Mucosa of gallbladder (tissue), 1 donor: ENCODE data around the gene SEMA3F. TPM values are rescaled to one million over a fixed set of nuclear protein-coding genes. Genes with fewer than 3 reads are reported as not detected.

Experiments
- DNase-seq: peaks from one replicate; pipeline ENCODE4 v3.0.0-alpha.2; 2020; ENCODE audit warnings: low spot score
- total RNA-seq: library from RNA; stranded (reverse); gene quantifications from one replicate; pipeline ENCODE4 v1.2.1, GENCODE V29; 2021
- donor health status: DM: no; HTN: no; CAD: no.

The SEMA3F gene
- total RNA-seq, 1 donor from 2014 or later, result 34.1 TPM

GRCh38 chr3:50230794-50231125 is 75.6 kb downstream of the SEMA3F start:
- DNase-seq, result no peak

GRCh38 chr3:50231581-50231980 is 76.5 kb downstream of the SEMA3F start:
- DNase-seq, result no peak

DNA sequence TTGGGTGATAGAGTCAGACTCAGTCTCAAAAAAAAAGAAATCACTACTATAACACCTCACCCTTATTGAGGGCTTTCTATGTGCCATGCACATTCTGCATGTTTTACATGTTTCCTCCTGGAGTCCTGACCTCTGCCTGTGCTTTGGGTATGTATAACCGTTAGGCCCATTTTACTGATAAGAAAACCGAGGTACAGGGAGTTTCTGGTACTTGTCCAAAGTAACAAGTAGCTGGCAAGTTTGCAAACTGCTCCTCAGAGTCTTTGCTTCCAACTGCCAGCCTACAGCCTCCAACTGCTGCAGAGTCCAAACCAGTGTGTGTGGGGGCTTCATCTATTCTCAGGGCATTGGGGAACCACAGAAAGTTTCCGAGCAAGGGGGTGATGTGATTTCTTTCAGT is 77.2 kb downstream of the SEMA3F start:
- no peak for DNase-seq

DNA sequence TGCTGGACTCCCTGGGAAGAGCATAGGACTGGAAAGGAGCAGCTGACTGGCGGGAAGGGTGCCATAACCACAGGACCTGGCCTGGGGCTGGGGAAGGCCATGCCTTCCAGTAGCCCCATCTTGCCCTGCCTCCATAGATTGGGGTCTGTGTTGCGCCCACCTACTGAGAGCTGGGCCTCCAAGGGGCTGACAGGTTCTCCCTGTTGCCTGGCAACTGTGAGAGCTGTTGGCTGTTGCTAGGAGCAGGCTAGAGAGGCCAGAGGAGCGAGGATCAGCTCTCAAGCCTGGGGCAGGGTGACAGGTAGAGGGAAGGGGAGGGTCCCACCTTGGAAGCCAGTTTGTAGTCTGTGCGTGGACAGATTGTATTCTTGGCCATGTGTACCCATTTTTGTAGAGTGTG is 78.1 kb downstream of the SEMA3F start:
- DNase-seq, result no peak

DNA sequence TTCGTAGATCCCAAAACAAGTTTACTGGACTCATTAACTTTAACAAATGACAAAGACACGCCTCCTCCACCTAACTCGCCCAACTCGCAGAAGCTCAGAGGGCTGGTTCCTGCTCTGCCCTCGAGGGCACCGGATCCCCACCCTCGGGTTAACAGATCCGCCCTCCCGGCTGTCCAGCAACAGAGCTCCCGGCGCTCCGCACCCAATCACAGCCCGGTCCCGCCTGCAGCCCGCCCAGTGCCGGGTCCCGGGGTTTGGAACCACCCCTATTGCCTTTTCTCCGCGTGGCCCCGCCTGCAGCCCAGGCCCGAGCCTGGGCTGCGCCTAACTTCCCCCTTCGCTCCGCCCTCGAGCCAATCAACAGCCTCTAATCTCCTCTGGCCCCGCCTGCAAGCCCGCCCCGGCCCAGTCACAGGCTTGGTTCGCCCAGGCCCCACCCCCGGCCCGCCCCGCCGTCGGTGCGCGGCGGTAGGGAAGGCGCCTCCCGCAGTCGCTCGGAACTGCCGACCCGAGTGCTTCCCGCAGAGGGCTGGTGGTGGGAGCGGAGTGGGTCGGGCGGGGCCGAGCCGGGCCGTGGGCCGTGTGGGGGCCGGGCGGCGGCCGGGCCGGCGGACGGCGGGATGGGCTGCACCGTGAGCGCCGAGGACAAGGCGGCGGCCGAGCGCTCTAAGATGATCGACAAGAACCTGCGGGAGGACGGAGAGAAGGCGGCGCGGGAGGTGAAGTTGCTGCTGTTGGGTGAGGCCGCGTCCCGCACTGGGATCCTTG is 80.8 kb downstream of the SEMA3F start, which contains the start of gene GNAI2:
Gene GNAI2, plus strand, starts transcription at position 489 of the 768 bp plus-strand sequence. Its CDS starts 132 bp downstream, at position 621.
- peak; percentile 99 for DNase-seq

GRCh38 chr3:50236484-50237132 is 81.5 kb downstream of the SEMA3F start:
- no peak for DNase-seq

DNA sequence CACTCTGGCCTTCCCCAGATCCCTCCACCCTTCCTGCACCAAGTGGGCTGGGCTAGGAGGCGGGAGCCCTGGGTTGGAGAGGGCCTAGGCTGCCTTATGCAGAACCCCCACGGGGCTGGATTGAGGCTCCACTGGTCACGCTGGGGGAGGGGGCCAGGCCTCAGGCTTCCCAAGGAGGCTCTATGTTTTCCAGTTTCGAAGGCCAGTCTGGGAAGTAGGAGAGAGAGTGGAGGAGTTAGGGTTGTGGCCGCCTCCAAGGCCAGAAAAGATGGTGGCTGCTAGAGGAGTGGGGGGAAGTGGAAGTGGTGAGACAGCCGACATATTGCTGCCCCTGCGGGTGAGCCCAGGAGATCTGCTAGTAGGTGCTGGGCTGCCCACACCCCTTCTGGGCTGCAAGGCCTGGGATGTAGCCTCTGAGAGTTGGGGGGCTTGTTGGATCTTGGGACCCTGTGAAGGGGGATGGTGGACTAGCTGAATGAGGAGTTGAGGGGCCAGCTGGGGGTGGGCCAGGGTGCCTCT is 82.1 kb downstream of the SEMA3F start:
- DNase-seq, result no peak

- DNase-seq, result peak; percentile 87
These were observed 82.8 kb downstream of the SEMA3F start for GRCh38 chr3:50237754-50238548.

DNA sequence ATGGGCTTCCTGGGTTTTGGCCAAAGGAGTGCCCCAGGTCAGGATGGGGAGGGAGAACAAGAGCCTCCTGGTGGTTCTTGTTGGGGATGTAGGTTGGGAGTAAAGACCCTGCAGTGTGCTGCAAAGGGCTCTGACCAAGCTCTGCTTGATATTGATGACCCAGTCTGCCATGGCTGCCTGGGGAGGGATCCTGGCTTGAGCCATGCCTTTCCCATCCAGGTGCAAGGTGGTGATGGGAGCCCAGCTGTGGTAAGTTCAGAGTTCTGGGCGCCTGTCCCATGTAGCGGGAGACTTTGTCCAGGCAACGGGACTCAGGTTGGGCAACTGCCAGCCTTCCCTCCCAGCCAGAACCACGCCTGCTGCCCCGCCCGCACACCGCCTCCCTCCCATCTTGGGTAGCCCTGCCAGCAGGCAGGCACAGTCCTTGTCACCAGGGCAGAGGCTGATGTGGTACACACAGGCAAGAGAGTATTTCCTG is 83.5 kb downstream of the SEMA3F start:
- peak; percentile 92 for DNase-seq

Other genes starting within 250 kb of the SEMA3F start
- 9.7 TPM for gene MON1A, start 225.5 kb upstream of the SEMA3F start, total RNA-seq
- 89.2 TPM for gene RBM6, start 215.2 kb upstream of the SEMA3F start, total RNA-seq
- gene RBM5, start 66.4 kb upstream of the SEMA3F start, total RNA-seq, result 132 TPM
- gene GNAT1, start 36.3 kb downstream of the SEMA3F start, total RNA-seq, result not detected
- gene SLC38A3, start 49.9 kb downstream of the SEMA3F start, total RNA-seq, result 2.2 TPM
- 261 TPM for gene GNAI2, start 80.9 kb downstream of the SEMA3F start, total RNA-seq
- gene SEMA3B, start 113.8 kb downstream of the SEMA3F start, total RNA-seq, result 87.0 TPM
- 0.95 TPM for gene LSMEM2, start 123.8 kb downstream of the SEMA3F start, total RNA-seq
- gene IFRD2, start 137.1 kb downstream of the SEMA3F start, total RNA-seq, result 74.8 TPM
- gene HYAL3, start 144.1 kb downstream of the SEMA3F start, total RNA-seq, result 7.8 TPM
- gene NAA80, start 144.1 kb downstream of the SEMA3F start, total RNA-seq, result 12.7 TPM
- 82.4 TPM for gene HYAL1, start 148.2 kb downstream of the SEMA3F start, total RNA-seq
- 84.6 TPM for gene HYAL2, start 167.4 kb downstream of the SEMA3F start, total RNA-seq
- 42.5 TPM for gene TUSC2, start 172.9 kb downstream of the SEMA3F start, total RNA-seq
- 27.5 TPM for gene RASSF1, start 185.5 kb downstream of the SEMA3F start, total RNA-seq
- 2.2 TPM for gene ZMYND10, start 190.4 kb downstream of the SEMA3F start, total RNA-seq
- 26.7 TPM for gene NPRL2, start 195.5 kb downstream of the SEMA3F start, total RNA-seq
- gene CYB561D2, start 195.5 kb downstream of the SEMA3F start, total RNA-seq, result 35.4 TPM
- gene TMEM115, start 204.2 kb downstream of the SEMA3F start, total RNA-seq, result 57.5 TPM